Endometrial microvascular endothelial cells (primary cell): ENCODE data around the gene ABLIM1. TPM values are rescaled to one million over a fixed set of nuclear protein-coding genes. Genes with fewer than 3 reads are reported as not detected.

Experiments used
- in situ Hi-C: cut with HindIII; loops from 2 replicates; pipeline ENCODE4 v1.10.0; 2017; ENCODE audit warnings: low sequenced_read_pairs, low pct_unique_long_range_greater_than_20kb; ENCODE audit errors: inconsistent ontology term
- total RNA-seq: library from RNA; depleted of rRNA; stranded (reverse); fragments of >200 nt; gene quantifications from one replicate; pipeline ENCODE4 v1.2.3, GENCODE V29; 2015; ENCODE audit errors: inconsistent ontology term

ABLIM1 gene
- total RNA-seq, 1 donor from 2014 or later, result 25.9 TPM

GRCh38 chr10:114631090-114631665 is 26.9 kb downstream of the ABLIM1 start:
- in situ Hi-C loops, result no loop called here

GRCh38 chr10:114629824-114630730 is 28.0 kb downstream of the ABLIM1 start:
- in situ Hi-C loops, result no loop called here

- in situ Hi-C loops, result no loop called here
Observed at GRCh38 chr10:114629083-114629823, 28.8 kb downstream of the ABLIM1 start.

- in situ Hi-C loops, result no loop called here
Observed at GRCh38 chr10:114628106-114628505, 30.0 kb downstream of the ABLIM1 start.

GRCh38 chr10:114626841-114627240 is 31.2 kb downstream of the ABLIM1 start:
- in situ Hi-C loops, result no loop called here

- in situ Hi-C loops, result no loop called here
Observed at GRCh38 chr10:114624951-114625780, 32.9 kb downstream of the ABLIM1 start.

- in situ Hi-C loops, result no loop called here
Observed at GRCh38 chr10:114624422-114624821, 33.7 kb downstream of the ABLIM1 start.

GRCh38 chr10:114623661-114624294 is 34.3 kb downstream of the ABLIM1 start:
- in situ Hi-C loops, result no loop called here

GRCh38 chr10:114623155-114623554 is 34.9 kb downstream of the ABLIM1 start:
- in situ Hi-C loops, result no loop called here

- in situ Hi-C loops, result no loop called here
Observed at GRCh38 chr10:114618722-114619121, 39.4 kb downstream of the ABLIM1 start.

- in situ Hi-C loops, result no loop called here
Observed at GRCh38 chr10:114616516-114616915, 41.6 kb downstream of the ABLIM1 start.

- in situ Hi-C loops, result no loop called here
Observed at GRCh38 chr10:114616103-114616502, 42.0 kb downstream of the ABLIM1 start.

- in situ Hi-C loops, result no loop called here
Observed at GRCh38 chr10:114615600-114616007, 42.5 kb downstream of the ABLIM1 start.

- in situ Hi-C loops, result no loop called here
Observed at GRCh38 chr10:114613237-114613979, 44.7 kb downstream of the ABLIM1 start.

GRCh38 chr10:114611617-114612016 is 46.5 kb downstream of the ABLIM1 start:
- in situ Hi-C loops, result no loop called here

- in situ Hi-C loops, result no loop called here
Observed at GRCh38 chr10:114609518-114610426, 48.3 kb downstream of the ABLIM1 start.
